WTC11 (cell line): Measurements from ENCODE around the gene GCSAML. TPM values are rescaled to one million over a fixed set of nuclear protein-coding genes. Genes with fewer than 3 reads are reported as not detected.
"Not testable (repeated sequence)": the region's sequence is repeated elsewhere in the genome, so short reads cannot be mapped to it uniquely, and the experiment has no call there.

Source experiments
- ATAC-seq: fragments of 200-7000 bp; cut with Tn5 transposase; 2 replicates; pipeline ENCODE4 v1.10.0; 2021; ENCODE audit warnings: mild to moderate bottlenecking, moderate library complexity
- CTCF ChIA-PET: fragments of 300-600 bp; sonication (Branson Sonifier 250); formaldehyde crosslinking; loops from one replicate; lab custom pipeline; 2021; ENCODE audit warnings: antibody characterized with exemption; lab: Charles Lee
- POLR2A ChIA-PET: fragments of 350-600 bp; sonication (Branson Sonifier 250); formaldehyde crosslinking; loops from one replicate; lab custom pipeline; 2021; ENCODE audit warnings: antibody characterized with exemption; lab: Charles Lee
- DNase-seq: peaks from one replicate; pipeline ENCODE4 v3.0.0; 2021; ENCODE audit warnings: low spot score
- H3K27ac Mint-ChIP-seq: 2 replicates; pipeline ENCODE4 v1.8.0; 2021; ENCODE audit warnings: mixed read lengths
- H3K27me3 Mint-ChIP-seq: 2 replicates; pipeline ENCODE4 v1.8.0; 2021; ENCODE audit warnings: low read depth, mild to moderate bottlenecking, moderate library complexity, mixed read lengths
- H3K36me3 Mint-ChIP-seq: 2 replicates; pipeline ENCODE4 v1.8.0; 2021; ENCODE audit warnings: mixed read lengths
- H3K4me1 Mint-ChIP-seq: 2 replicates; pipeline ENCODE4 v1.8.0; 2022; ENCODE audit warnings: mixed read lengths
- H3K4me3 Mint-ChIP-seq: 2 replicates; pipeline ENCODE4 v1.8.0; 2021; ENCODE audit warnings: mild to moderate bottlenecking, moderate library complexity, mixed read lengths
- H3K9me3 Mint-ChIP-seq: 2 replicates; pipeline ENCODE4 v1.8.0; 2021; ENCODE audit warnings: mixed read lengths
- ATF1 ChIP-seq: sonication (generic); formaldehyde crosslinking; IDR thresholded peaks from 2 replicates; pipeline ENCODE4 v1.8.1; 2023; ENCODE audit warnings: mild to moderate bottlenecking, moderate library complexity, missing genetic modification reagents
- CREB1 ChIP-seq: sonication (generic); formaldehyde crosslinking; IDR thresholded peaks from 2 replicates; pipeline ENCODE4 v1.8.0; 2023; ENCODE audit warnings: mild to moderate bottlenecking, missing genetic modification reagents
- CREM ChIP-seq: sonication (generic); formaldehyde crosslinking; IDR thresholded peaks from 2 replicates; pipeline ENCODE4 v1.8.1; 2022; ENCODE audit warnings: mild to moderate bottlenecking, missing genetic modification reagents, moderate library complexity
- ELF4 ChIP-seq: sonication (generic); formaldehyde crosslinking; IDR thresholded peaks from 2 replicates; pipeline ENCODE4 v1.8.1; 2022; ENCODE audit warnings: low read depth, mild to moderate bottlenecking, moderate library complexity, missing genetic modification reagents
- FOXP1 ChIP-seq: sonication (generic); formaldehyde crosslinking; IDR thresholded peaks from 2 replicates; pipeline ENCODE4 v1.8.0; 2022; ENCODE audit warnings: missing genetic modification reagents, mild to moderate bottlenecking, moderate library complexity, borderline replicate concordance
- GABPB1 ChIP-seq: sonication (generic); formaldehyde crosslinking; IDR thresholded peaks from 2 replicates; pipeline ENCODE4 v1.8.1; 2023; ENCODE audit warnings: mild to moderate bottlenecking, missing genetic modification reagents
- IRF2 ChIP-seq: sonication (generic); formaldehyde crosslinking; IDR thresholded peaks from 2 replicates; pipeline ENCODE4 v1.8.0; 2022; ENCODE audit warnings: low read depth, missing genetic modification reagents, borderline replicate concordance
- KAT7 ChIP-seq: sonication (generic); formaldehyde crosslinking; IDR thresholded peaks from 2 replicates; pipeline ENCODE4 v1.8.1; 2023; ENCODE audit warnings: missing genetic modification reagents, mild to moderate bottlenecking, borderline replicate concordance
- MYBL2 ChIP-seq: sonication (generic); formaldehyde crosslinking; IDR thresholded peaks from 2 replicates; pipeline ENCODE4 v1.8.1; 2023; ENCODE audit warnings: mild to moderate bottlenecking, moderate library complexity, missing genetic modification reagents
- NFYB ChIP-seq: sonication (generic); formaldehyde crosslinking; conservative IDR thresholded peaks from 2 replicates; pipeline ENCODE4 v1.8.0; 2022; ENCODE audit warnings: low read depth, missing genetic modification reagents
- OVOL2 ChIP-seq: fragments of 250-450 bp; sonication (Bioruptor Pico); IDR thresholded peaks from 2 replicates; pipeline ENCODE4 v1.9.0; 2021; ENCODE audit warnings: mild to moderate bottlenecking, borderline replicate concordance
- RELA ChIP-seq: sonication (generic); formaldehyde crosslinking; IDR thresholded peaks from 2 replicates; pipeline ENCODE4 v1.8.1; 2022; ENCODE audit warnings: missing genetic modification reagents, mild to moderate bottlenecking, borderline replicate concordance
- SMAD4 ChIP-seq: sonication (generic); formaldehyde crosslinking; IDR thresholded peaks from 2 replicates; pipeline ENCODE4 v1.8.0; 2022; ENCODE audit warnings: mild to moderate bottlenecking, missing genetic modification reagents
- ZBTB21 ChIP-seq: sonication (generic); formaldehyde crosslinking; IDR thresholded peaks from 2 replicates; pipeline ENCODE4 v1.8.1; 2023; ENCODE audit warnings: mild to moderate bottlenecking, missing genetic modification reagents, borderline replicate concordance
- ZNF423 ChIP-seq: fragments of 250-450 bp; sonication (Bioruptor Pico); IDR thresholded peaks from 2 replicates; pipeline ENCODE4 v2.1.2; 2022; ENCODE audit warnings: mild to moderate bottlenecking, moderate library complexity
- total RNA-seq: library from RNA; stranded (reverse); gene quantifications from 3 replicates; pipeline ENCODE4 v1.2.3, GENCODE V29; 2021
- TF ChIP-seq, protein P1 (sequence below): sonication (generic); formaldehyde crosslinking; IDR thresholded peaks from 2 replicates; pipeline ENCODE4 v1.8.1; 2023; ENCODE audit warnings: mild to moderate bottlenecking, missing genetic modification reagents, moderate library complexity
- TF ChIP-seq, protein P2 (sequence below): sonication (generic); formaldehyde crosslinking; IDR thresholded peaks from 2 replicates; pipeline ENCODE4 v1.8.1; 2022; ENCODE audit warnings: low read depth, missing genetic modification reagents, borderline replicate concordance
- TF ChIP-seq, protein P3 (sequence below): sonication (generic); formaldehyde crosslinking; IDR thresholded peaks from 2 replicates; pipeline ENCODE4 v1.8.0; 2023; ENCODE audit warnings: mild to moderate bottlenecking, missing genetic modification reagents
- TF ChIP-seq, protein P4 (sequence below): sonication (generic); formaldehyde crosslinking; IDR thresholded peaks from 2 replicates; pipeline ENCODE4 v1.8.0; 2022; ENCODE audit warnings: mild to moderate bottlenecking, missing genetic modification reagents

The GCSAML gene
- total RNA-seq, 1 experiment from 2014 or later: not detected

DNA sequence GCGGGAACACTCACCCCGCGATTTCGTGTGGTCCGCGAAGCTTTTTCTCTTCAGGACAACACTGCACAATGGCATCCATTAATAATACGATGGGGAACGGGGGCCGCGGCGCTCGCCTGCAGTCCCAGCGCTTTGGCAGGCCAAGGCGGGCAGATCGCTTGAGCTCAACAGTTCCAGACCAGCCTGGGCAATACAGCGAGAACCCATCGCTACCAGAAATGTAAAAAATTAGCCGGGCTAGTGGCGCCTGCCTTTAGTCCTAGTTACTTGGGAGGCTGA is 30.4 kb upstream of the GCSAML start:
- Mint-ChIP-seq H3K36me3 (peaks cover 20% of the 10 kb centered on the region), H3K4me3 (no peak overlapping the region)
- no peak for DNase-seq
- POLR2A ChIA-PET: no interaction called here
- TF ChIP-seq RELA (CRISPR knock-in tag): no peak
- TF ChIP-seq SMAD4 (CRISPR knock-in tag): no peak
- no peak for TF ChIP-seq NFYB (CRISPR knock-in tag)
- no peak for TF ChIP-seq IRF2 (CRISPR knock-in tag)
- no peak for TF ChIP-seq CREB1
- no peak for TF ChIP-seq KAT7
- TF ChIP-seq, protein P1, sequence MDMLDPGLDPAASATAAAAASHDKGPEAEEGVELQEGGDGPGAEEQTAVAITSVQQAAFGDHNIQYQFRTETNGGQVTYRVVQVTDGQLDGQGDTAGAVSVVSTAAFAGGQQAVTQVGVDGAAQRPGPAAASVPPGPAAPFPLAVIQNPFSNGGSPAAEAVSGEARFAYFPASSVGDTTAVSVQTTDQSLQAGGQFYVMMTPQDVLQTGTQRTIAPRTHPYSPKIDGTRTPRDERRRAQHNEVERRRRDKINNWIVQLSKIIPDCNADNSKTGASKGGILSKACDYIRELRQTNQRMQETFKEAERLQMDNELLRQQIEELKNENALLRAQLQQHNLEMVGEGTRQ (CRISPR knock-in tag): no peak
- TF ChIP-seq ATF1 (CRISPR knock-in tag): no peak
- TF ChIP-seq, all 79 proteins: peak for 0
- CTCF ChIA-PET: no interaction called here
- Mint-ChIP-seq H3K27ac (no peak overlapping the region), H3K4me1 (no peaks in the 10 kb centered on the region), H3K9me3 (peaks cover 29% of the 10 kb centered on the region), H3K27me3 (peaks cover 3% of the 10 kb centered on the region; the same call in 1 of the 2 replicates)
- no peak for ATAC-seq

DNA sequence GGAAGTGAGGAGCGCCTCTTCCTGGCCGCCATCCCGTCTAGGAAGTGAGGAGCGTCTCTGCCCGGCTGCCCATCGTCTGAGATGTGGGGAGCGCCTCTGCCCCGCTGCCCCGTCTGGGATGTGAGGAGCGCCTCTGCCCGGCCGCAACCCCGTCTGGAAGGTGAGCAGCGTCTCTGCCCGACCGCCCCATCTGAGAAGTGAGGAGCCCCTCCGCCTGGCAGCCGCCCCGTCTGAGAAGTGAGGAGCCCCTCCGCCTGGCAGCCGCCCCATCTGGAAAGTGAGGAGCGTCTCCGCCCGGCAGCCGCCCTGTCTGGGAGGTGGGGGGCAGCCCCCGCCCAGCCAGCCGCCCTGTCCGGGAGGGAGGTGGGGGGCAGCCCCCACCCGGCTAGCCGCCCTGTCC is 27.0 kb upstream of the GCSAML start:
- H3K27me3 Mint-ChIP-seq, H3K4me1 Mint-ChIP-seq, CTCF ChIA-PET, DNase-seq, H3K27ac Mint-ChIP-seq, ATAC-seq, H3K4me3 Mint-ChIP-seq, POLR2A ChIA-PET: not testable (repeated sequence)
- Mint-ChIP-seq H3K9me3 (peaks cover 23% of the 10 kb centered on the region), H3K36me3 (peaks cover 20% of the 10 kb centered on the region)

DNA sequence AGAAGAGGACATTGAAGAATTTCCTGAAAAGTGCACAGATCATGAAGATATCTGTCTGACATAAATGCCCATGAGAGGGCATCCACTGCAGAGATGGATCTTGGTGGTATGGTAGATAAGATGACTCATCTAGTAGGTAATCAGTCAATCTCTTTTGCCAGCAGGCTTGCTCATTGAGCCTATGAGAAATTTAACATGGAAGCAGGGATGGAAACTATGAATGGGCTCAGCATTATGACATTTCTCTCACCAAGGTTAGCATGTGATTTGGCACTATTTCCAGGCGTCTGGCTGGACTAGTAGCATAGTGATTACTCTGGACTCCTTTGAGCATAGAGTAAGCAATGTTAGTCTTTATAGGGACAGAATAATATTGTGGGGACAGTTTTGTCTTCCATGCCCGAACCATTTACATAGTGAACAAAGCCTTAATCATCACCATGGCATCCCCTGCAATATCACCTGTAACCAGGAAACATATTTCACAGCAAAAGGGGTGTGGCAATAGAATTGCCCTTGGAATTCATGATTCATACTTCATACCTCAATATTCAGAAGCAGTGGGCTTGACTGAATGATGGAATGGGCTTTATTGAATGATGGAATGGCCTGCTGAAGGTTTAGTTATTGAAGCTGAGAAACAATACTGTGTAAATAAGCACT is 20.0 kb upstream of the GCSAML start:
- H3K9me3 Mint-ChIP-seq: peaks cover 9% of the 10 kb centered on the region
- ATAC-seq: no peak
- TF ChIP-seq ZBTB21 (CRISPR knock-in tag): no peak
- no peak for TF ChIP-seq GABPB1 (CRISPR knock-in tag)
- no peak for TF ChIP-seq KAT7
- TF ChIP-seq NFYB (CRISPR knock-in tag): no peak
- no peak for TF ChIP-seq MYBL2 (CRISPR knock-in tag)
- no peak for TF ChIP-seq FOXP1
- TF ChIP-seq CREB1: no peak
- TF ChIP-seq, protein P2, sequence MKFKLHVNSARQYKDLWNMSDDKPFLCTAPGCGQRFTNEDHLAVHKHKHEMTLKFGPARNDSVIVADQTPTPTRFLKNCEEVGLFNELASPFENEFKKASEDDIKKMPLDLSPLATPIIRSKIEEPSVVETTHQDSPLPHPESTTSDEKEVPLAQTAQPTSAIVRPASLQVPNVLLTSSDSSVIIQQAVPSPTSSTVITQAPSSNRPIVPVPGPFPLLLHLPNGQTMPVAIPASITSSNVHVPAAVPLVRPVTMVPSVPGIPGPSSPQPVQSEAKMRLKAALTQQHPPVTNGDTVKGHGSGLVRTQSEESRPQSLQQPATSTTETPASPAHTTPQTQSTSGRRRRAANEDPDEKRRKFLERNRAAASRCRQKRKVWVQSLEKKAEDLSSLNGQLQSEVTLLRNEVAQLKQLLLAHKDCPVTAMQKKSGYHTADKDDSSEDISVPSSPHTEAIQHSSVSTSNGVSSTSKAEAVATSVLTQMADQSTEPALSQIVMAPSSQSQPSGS (CRISPR knock-in tag): no peak
- TF ChIP-seq, protein P3, sequence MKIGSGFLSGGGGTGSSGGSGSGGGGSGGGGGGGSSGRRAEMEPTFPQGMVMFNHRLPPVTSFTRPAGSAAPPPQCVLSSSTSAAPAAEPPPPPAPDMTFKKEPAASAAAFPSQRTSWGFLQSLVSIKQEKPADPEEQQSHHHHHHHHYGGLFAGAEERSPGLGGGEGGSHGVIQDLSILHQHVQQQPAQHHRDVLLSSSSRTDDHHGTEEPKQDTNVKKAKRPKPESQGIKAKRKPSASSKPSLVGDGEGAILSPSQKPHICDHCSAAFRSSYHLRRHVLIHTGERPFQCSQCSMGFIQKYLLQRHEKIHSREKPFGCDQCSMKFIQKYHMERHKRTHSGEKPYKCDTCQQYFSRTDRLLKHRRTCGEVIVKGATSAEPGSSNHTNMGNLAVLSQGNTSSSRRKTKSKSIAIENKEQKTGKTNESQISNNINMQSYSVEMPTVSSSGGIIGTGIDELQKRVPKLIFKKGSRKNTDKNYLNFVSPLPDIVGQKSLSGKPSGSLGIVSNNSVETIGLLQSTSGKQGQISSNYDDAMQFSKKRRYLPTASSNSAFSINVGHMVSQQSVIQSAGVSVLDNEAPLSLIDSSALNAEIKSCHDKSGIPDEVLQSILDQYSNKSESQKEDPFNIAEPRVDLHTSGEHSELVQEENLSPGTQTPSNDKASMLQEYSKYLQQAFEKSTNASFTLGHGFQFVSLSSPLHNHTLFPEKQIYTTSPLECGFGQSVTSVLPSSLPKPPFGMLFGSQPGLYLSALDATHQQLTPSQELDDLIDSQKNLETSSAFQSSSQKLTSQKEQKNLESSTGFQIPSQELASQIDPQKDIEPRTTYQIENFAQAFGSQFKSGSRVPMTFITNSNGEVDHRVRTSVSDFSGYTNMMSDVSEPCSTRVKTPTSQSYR (CRISPR knock-in tag): no peak
- TF ChIP-seq, all 79 proteins: peak for 0
- no peak overlapping the region for H3K4me3 Mint-ChIP-seq
- no peaks in the 10 kb centered on the region for H3K4me1 Mint-ChIP-seq
- POLR2A ChIA-PET: no interaction called here
- no peaks in the 10 kb centered on the region for H3K27me3 Mint-ChIP-seq
- H3K36me3 Mint-ChIP-seq: no peaks in the 10 kb centered on the region
- H3K27ac Mint-ChIP-seq: no peak overlapping the region
- CTCF ChIA-PET: no interaction called here
- no peak for DNase-seq

DNA sequence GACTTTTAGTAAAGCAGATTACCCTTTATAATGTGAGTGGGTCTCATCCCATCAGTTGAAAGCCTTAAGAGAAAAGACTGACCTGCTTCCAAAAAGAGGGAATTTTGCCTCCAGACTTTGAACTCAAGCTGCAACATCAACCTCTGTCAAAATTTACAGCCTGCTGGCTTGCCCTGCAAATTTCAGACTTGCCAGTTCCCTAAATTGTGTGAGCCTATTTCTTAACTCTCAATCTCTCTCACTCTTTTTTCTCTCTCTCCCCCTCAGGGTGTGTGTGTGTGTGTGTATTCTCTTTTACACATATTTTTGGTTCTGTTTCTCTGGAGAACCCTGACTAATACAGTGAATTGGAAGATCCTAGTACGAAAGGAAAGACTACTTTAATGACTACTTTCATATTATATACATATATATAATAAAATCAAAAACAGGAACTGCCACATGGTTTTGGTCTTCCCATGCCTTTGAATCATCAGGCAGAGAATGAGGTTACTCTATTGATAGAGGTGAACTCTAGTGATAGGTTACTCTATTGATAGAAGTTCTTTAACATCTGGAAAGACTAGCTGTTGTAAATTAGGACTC is 19.1 kb upstream of the GCSAML start:
- Mint-ChIP-seq H3K27ac (no peak overlapping the region), H3K4me3 (no peak overlapping the region), H3K36me3 (no peaks in the 10 kb centered on the region), H3K9me3 (peaks cover 9% of the 10 kb centered on the region), H3K4me1 (no peaks in the 10 kb centered on the region), H3K27me3 (no peaks in the 10 kb centered on the region)
- no peak for DNase-seq
- no peak for ATAC-seq
- ChIA-PET POLR2A (no interaction called here), CTCF (interaction anchor here (0.7 kb wide), 1 partner anchor 9 kb away, joined by 5 read pairs; no protein-coding TSS in a partner anchor)
- TF ChIP-seq CREM (no peak), ELF4 (CRISPR knock-in tag) (no peak), ZNF423 (CRISPR knock-in tag) (no peak), OVOL2 (CRISPR knock-in tag) (no peak)
- TF ChIP-seq, protein P4, sequence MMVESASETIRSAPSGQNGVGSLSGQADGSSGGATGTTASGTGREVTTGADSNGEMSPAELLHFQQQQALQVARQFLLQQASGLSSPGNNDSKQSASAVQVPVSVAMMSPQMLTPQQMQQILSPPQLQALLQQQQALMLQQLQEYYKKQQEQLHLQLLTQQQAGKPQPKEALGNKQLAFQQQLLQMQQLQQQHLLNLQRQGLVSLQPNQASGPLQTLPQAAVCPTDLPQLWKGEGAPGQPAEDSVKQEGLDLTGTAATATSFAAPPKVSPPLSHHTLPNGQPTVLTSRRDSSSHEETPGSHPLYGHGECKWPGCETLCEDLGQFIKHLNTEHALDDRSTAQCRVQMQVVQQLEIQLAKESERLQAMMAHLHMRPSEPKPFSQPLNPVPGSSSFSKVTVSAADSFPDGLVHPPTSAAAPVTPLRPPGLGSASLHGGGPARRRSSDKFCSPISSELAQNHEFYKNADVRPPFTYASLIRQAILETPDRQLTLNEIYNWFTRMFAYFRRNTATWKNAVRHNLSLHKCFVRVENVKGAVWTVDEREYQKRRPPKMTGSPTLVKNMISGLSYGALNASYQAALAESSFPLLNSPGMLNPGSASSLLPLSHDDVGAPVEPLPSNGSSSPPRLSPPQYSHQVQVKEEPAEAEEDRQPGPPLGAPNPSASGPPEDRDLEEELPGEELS (CRISPR knock-in tag): no peak
- TF ChIP-seq, protein P2 (CRISPR knock-in tag): no peak
